ENCODE results near the gene HSP90AB1.

Gene HSP90AB1

GRCh38 chr6:44246663-44247337 is at the start of gene HSP90AB1:
HSP90AB1 (plus strand) TSS chr6:44247101; CDS start chr6:44248630, 1,529 bp downstream.
- H3K27ac ChIP-seq: peak within 1 kb of the TSS; percentile 95
- TF ChIP-seq ZFX (IDR thresholded peaks at IDR 0.05): no peak
- TF ChIP-seq, protein P1, sequence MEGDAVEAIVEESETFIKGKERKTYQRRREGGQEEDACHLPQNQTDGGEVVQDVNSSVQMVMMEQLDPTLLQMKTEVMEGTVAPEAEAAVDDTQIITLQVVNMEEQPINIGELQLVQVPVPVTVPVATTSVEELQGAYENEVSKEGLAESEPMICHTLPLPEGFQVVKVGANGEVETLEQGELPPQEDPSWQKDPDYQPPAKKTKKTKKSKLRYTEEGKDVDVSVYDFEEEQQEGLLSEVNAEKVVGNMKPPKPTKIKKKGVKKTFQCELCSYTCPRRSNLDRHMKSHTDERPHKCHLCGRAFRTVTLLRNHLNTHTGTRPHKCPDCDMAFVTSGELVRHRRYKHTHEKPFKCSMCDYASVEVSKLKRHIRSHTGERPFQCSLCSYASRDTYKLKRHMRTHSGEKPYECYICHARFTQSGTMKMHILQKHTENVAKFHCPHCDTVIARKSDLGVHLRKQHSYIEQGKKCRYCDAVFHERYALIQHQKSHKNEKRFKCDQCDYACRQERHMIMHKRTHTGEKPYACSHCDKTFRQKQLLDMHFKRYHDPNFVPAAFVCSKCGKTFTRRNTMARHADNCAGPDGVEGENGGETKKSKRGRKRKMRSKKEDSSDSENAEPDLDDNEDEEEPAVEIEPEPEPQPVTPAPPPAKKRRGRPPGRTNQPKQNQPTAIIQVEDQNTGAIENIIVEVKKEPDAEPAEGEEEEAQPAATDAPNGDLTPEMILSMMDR (conservative IDR thresholded peaks at IDR 0.05): no peak

GRCh38 chr6:44198684-44199083 is 48.2 kb upstream of the HSP90AB1 start:
- TF ChIP-seq, protein P1 (conservative IDR thresholded peaks at IDR 0.05): no peak
- TF ChIP-seq ZFX (IDR thresholded peaks at IDR 0.05): no peak
- no peak overlapping the region for H3K27ac ChIP-seq

DNA sequence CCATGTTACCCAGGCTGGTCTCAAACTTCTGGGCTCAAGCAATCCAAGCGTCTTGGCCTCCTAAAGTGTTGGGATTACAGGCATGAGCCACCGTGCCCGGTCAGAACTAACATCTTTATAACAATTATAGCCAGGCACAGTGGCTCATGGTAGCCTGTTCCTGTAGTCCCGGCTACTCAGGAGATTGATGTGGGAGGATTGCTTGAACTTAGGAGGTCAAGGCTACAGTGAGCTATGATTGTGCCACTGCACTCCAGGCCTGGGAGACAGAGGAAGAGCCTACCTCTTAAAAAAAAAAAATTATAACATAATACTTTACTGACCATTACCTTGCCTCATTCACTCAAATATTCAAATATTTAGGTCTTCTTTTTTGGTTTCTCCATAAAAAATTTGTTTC is 47.0 kb upstream of the HSP90AB1 start:
- no peak for TF ChIP-seq ZFX (IDR thresholded peaks at IDR 0.05)
- TF ChIP-seq, protein P1 (conservative IDR thresholded peaks at IDR 0.05): no peak
- H3K27ac ChIP-seq: no peak overlapping the region

DNA sequence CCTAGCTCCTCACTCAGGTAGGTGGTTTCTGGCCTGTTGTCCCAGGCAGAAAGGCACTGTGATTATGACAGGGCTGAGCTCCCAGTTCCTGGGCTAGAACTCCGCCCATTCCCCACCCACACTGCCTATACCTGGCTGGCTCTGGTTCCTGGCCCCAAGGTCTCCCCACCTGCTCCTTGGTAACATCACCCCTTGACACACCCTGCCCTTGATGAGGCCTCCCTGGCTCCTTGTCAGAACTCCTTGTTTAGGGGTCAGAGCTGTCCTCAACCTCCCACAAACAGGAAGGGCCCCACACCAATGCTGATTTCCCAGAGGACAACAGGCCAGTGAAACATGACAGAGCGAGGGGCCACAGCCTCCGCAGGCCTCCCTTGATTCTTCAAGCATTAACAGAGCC is 45.7 kb upstream of the HSP90AB1 start:
- TF ChIP-seq ZFX (IDR thresholded peaks at IDR 0.05): no peak
- TF ChIP-seq, protein P1 (conservative IDR thresholded peaks at IDR 0.05): no peak
- H3K27ac ChIP-seq: no peak overlapping the region

- no peak overlapping the region for H3K27ac ChIP-seq
Measured at GRCh38 chr6:44201638-44202303, 45.1 kb upstream of the HSP90AB1 start.

DNA sequence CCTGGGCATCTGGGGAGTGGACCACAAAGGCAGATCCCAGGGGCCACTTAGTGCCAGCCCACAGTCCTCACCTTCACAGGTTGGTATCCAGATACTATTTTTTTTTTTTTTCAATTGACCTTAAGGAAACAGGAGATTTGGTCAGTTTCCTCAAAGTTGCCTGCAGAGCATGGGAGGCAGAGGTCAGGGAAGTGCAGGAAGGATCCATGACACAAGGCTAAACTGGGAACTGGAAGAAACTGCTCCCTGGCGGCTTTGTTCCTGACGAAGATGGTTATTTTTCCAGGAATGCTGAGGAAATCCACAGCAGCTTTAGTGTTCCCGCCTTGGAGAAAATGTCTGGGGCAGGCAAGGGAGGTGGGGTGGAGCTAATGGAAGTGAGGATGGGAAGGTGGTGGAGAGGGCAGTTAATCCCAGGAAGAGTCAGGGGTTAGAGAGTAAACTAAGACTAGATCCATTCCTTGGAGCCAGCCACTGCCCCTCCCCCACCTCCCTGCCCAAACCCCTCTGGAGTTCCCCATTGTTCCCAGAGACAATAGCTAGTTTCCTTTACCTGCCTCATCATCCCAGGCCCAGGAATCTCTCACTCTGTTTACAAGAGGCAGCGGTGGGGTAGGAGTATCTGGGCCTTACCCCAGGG is 44.4 kb upstream of the HSP90AB1 start:
- no peak overlapping the region for H3K27ac ChIP-seq

More at GRCh38 chr6:44201638-44202303, 45.1 kb upstream of the HSP90AB1 start:
- TF ChIP-seq, protein P1 (conservative IDR thresholded peaks at IDR 0.05): no peak
- TF ChIP-seq ZFX (IDR thresholded peaks at IDR 0.05): no peak

More for the DNA sequence above, 44.4 kb upstream of the HSP90AB1 start:
- no peak for TF ChIP-seq ZFX (IDR thresholded peaks at IDR 0.05)
- TF ChIP-seq, protein P1 (conservative IDR thresholded peaks at IDR 0.05): no peak
